Effector memory CD8-positive, alpha-beta T cell (primary cell): ENCODE results near the gene RASSF8.
A peak's percentile ranks its signal among the peaks of the same experiment; 100 is the strongest.

Source experiments
- ATAC-seq: fragments of 150-1000 bp; cut with Tn5 transposase; replicated peaks from 2 replicates; pipeline ENCODE4 v1.10.0; 2021; ENCODE audit warnings: mild to moderate bottlenecking, moderate library complexity
- DNase-seq, 3 experiments: peaks; one replicate each; pipeline ENCODE4 v3.0.0; 2021
- H3K27ac Mint-ChIP-seq, 2 donors: one replicate each; pipeline ENCODE4 v1.8.0; 2022; ENCODE audit warnings: mild to moderate bottlenecking in 2 of 2, mixed read lengths in 2 of 2, moderate library complexity in 2 of 2
- H3K27me3 Mint-ChIP-seq, 2 donors: one replicate each; pipeline ENCODE4 v1.8.0; 2022; ENCODE audit warnings: mixed read lengths in 2 of 2
- H3K36me3 Mint-ChIP-seq: one replicate; pipeline ENCODE4 v1.8.0; 2022; ENCODE audit warnings: mild to moderate bottlenecking, moderate library complexity, mixed read lengths; ENCODE audit not compliant: insufficient read depth
- H3K4me1 Mint-ChIP-seq, 2 donors: one replicate each; pipeline ENCODE4 v1.8.0; 2022; ENCODE audit warnings: low read depth in 2 of 2, mixed read lengths in 2 of 2
- H3K4me3 Mint-ChIP-seq, 2 donors: one replicate each; pipeline ENCODE4 v1.8.0; 2022; ENCODE audit warnings: mild to moderate bottlenecking in 2 of 2, mixed read lengths in 2 of 2, moderate library complexity in 2 of 2
- H3K9me3 Mint-ChIP-seq, 2 donors: one replicate each; pipeline ENCODE4 v1.8.0; 2022; ENCODE audit warnings: mixed read lengths in 2 of 2

The RASSF8 gene

DNA sequence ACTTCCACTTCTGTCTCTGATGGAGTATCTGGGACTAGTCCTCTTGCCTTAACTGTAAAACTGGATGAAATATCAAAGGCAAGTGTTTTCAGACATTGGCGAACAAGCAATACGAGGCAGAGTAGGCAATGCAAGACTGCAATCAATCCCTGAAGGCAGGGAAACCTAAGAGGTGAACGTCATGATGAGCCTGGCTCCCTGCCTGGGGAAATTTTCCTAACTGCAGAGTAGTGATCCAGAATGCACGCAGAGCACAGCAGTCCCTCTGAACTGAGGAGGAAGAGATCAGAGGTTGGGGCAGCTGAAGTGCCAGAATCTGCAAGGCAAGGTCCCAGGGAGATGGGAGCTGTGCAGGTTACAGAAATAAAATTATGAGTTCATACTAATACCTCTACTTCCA is 147.9 kb downstream of the RASSF8 start:
- DNase-seq (no peak), ATAC-seq (no peak)
- no peaks in the 10 kb centered on the region for H3K4me1 Mint-ChIP-seq
- H3K4me3 Mint-ChIP-seq = no peak overlapping the region
- peaks cover 27 to 43% of the 10 kb centered on the region in 2 donors for H3K27me3 Mint-ChIP-seq
- no peak overlapping the region for H3K27ac Mint-ChIP-seq
- no peaks in the 10 kb centered on the region for H3K36me3 Mint-ChIP-seq
- H3K9me3 Mint-ChIP-seq = no peaks in the 10 kb centered on the region

- H3K4me1 Mint-ChIP-seq = peaks cover 0 to 2% of the 10 kb centered on the region in 2 donors
- peaks cover 44 to 62% of the 10 kb centered on the region in 2 donors for H3K27me3 Mint-ChIP-seq
- ATAC-seq (no peak), DNase-seq (no peak)
- H3K9me3 Mint-ChIP-seq = no peaks in the 10 kb centered on the region
- no peaks in the 10 kb centered on the region for H3K36me3 Mint-ChIP-seq
- H3K27ac Mint-ChIP-seq = no peak overlapping the region
- H3K4me3 Mint-ChIP-seq = no peak overlapping the region
These were observed 150.4 kb downstream of the RASSF8 start for GRCh38 chr12:26108915-26109314.

DNA sequence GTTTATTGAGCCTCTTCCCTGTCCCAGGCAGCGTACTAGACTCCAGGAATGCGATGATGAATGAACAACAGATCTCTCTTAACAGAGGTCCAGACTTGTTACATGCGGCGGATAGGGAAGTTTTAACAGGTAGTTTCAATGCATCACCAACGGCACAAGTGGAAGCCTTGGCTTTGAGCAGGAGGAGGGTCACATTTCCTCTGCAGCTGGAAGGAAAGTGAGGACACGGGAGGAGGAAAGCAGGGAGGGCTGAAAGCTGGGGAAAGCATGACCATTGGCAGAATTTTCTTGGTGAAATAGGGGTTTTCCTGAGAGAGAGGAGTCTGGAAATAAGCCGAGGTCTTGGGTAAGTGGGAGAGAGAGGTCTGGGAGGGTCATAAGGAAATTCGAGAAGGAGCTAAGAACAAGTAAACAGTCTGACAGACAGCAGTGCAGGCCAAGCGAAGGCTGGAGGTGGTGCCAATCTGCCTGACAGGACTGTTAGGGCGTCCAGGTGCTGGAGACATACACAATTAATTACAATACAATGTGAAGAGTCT is 150.9 kb downstream of the RASSF8 start:
- Mint-ChIP-seq H3K36me3 (no peaks in the 10 kb centered on the region), H3K4me1 (peaks cover 0 to 2% of the 10 kb centered on the region in 2 donors), H3K4me3 (no peak overlapping the region), H3K27me3 (peaks cover 44 to 62% of the 10 kb centered on the region in 2 donors), H3K27ac (no peak overlapping the region), H3K9me3 (no peaks in the 10 kb centered on the region)
- DNase-seq = no peak
- ATAC-seq = no peak

DNA sequence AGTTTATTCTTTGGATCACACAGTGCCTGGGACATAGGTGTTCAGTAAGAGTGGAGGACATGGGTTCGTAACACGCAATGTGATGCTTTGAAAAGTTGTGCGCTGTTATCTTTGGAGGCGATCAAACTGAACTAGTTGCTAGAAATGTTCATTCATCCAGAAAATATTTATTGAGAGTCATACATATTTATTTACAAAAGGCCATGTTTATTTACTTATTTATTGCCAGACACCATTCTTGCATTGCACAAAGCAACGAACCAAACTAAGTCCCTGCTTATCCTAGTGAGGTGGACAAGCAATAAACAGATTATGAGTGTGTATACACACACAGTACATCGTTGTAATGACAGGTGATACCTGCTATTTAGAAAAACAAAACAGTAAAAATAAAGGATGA is 153.8 kb downstream of the RASSF8 start:
- peaks cover 69 to 71% of the 10 kb centered on the region in 2 donors for H3K27me3 Mint-ChIP-seq
- no peak overlapping the region for H3K27ac Mint-ChIP-seq
- no peak overlapping the region for H3K4me3 Mint-ChIP-seq
- ATAC-seq (no peak), DNase-seq (no peak)
- no peaks in the 10 kb centered on the region for H3K9me3 Mint-ChIP-seq
- H3K4me1 Mint-ChIP-seq = peaks cover 3 to 6% of the 10 kb centered on the region in 2 donors
- H3K36me3 Mint-ChIP-seq = no peaks in the 10 kb centered on the region

GRCh38 chr12:26112703-26113147 is 154.2 kb downstream of the RASSF8 start:
- H3K27ac Mint-ChIP-seq = no peak overlapping the region
- ATAC-seq (no peak), DNase-seq (no peak)
- H3K27me3 Mint-ChIP-seq = peaks cover 69 to 72% of the 10 kb centered on the region in 2 donors
- no peaks in the 10 kb centered on the region for H3K36me3 Mint-ChIP-seq
- H3K4me3 Mint-ChIP-seq = no peak overlapping the region
- no peaks in the 10 kb centered on the region for H3K9me3 Mint-ChIP-seq
- peaks cover 3 to 6% of the 10 kb centered on the region in 2 donors for H3K4me1 Mint-ChIP-seq

- H3K27me3 Mint-ChIP-seq = peaks cover 68 to 75% of the 10 kb centered on the region in 2 donors
- ATAC-seq (no peak), DNase-seq (no peak)
- peak overlapping the region; percentile 73 to 78 for H3K4me3 Mint-ChIP-seq
- H3K36me3 Mint-ChIP-seq = no peaks in the 10 kb centered on the region
- H3K9me3 Mint-ChIP-seq = no peaks in the 10 kb centered on the region
- H3K27ac Mint-ChIP-seq = no peak overlapping the region
- H3K4me1 Mint-ChIP-seq = peaks cover 3 to 6% of the 10 kb centered on the region in 2 donors
These were observed 154.7 kb downstream of the RASSF8 start for GRCh38 chr12:26113181-26113654.

DNA sequence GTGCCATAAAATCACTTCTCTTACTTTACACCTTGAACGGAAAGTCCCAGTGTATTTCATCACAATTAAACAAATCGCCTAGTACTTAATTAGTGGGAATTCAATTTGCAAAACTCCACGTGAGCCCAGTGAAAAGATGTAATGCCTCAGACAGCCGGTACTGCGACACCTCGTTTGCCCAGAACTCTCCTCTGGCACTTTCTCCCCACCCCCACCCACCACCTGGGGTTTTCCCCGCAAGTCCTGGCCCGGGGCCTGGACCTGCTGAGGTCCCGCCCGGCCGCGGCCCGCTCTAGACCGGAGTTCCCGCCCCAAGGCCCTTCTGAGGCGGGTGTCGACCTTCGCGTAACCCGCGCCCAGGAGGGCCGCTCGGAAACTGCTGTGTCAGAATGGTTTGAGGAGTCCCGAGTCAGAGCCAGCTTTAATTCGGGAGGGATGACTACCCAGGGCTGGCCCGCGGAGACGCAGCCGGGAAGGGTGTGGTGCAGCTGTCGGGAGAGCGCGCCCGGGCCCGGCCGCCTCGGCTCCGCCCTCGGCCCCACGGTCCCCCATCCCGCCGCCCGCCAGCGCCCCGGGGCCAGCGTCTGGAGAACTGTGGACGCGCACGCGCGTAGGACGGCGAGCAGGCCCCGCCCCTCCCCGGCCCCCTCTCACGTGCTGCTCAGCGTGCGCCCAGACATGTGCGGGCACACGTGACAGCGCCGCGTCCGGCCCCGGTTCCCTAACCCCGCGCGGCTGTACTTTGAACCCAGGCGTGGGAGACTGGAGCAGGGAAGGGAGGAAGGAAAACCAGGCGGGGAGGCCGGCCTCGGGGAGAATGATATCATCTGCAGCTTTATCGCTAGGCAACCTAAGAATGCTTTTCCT is 155.6 kb downstream of the RASSF8 start:
- Mint-ChIP-seq H3K36me3 (no peaks in the 10 kb centered on the region), H3K9me3 (no peaks in the 10 kb centered on the region), H3K4me3 (peak overlapping the region; percentile 73 to 78), H3K4me1 (peaks cover 3 to 6% of the 10 kb centered on the region in 2 donors), H3K27ac (no peak overlapping the region), H3K27me3 (peaks cover 72 to 79% of the 10 kb centered on the region in 2 donors)
- ATAC-seq (peak; percentile 76), DNase-seq (peak in 2 of 3 experiments; percentile 14 to 23)

DNA sequence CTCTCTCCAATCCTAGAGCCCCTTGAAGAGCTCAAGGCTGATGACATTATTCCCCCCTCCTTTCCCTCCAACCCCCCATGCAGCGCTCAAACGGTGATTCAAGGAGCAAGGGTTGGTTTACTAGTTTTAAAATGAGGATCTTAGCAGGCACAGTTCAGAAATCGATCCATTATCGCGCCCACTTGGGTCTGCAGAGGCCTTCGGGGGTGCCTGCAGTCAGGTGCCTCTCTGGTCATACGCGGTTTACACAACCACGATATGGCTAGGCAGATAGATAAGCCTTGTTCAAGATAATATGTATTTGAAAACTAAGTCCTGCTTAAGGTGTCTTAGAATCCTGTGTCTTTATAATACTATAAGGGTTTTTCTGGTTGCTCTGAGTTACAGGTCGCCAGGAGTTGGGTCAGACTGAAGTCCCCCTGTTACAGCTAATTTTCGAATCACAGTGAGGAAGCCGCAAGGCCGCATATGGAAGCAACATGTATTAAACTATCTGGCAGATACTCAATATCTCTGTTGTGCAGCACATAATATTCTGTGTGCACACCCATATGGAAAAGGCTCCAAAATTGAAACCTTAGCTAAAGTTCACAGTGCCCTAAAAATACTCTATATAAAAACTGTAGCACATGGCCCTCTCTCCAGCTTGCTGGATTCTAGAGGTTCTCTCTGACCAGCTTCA is 156.4 kb downstream of the RASSF8 start:
- Mint-ChIP-seq H3K36me3 (no peaks in the 10 kb centered on the region), H3K4me1 (peaks cover 3 to 6% of the 10 kb centered on the region in 2 donors), H3K4me3 (peak overlapping the region; percentile 73 to 78), H3K27me3 (peaks cover 72 to 79% of the 10 kb centered on the region in 2 donors), H3K9me3 (no peaks in the 10 kb centered on the region), H3K27ac (no peak overlapping the region)
- DNase-seq (no peak), ATAC-seq (no peak)

DNA sequence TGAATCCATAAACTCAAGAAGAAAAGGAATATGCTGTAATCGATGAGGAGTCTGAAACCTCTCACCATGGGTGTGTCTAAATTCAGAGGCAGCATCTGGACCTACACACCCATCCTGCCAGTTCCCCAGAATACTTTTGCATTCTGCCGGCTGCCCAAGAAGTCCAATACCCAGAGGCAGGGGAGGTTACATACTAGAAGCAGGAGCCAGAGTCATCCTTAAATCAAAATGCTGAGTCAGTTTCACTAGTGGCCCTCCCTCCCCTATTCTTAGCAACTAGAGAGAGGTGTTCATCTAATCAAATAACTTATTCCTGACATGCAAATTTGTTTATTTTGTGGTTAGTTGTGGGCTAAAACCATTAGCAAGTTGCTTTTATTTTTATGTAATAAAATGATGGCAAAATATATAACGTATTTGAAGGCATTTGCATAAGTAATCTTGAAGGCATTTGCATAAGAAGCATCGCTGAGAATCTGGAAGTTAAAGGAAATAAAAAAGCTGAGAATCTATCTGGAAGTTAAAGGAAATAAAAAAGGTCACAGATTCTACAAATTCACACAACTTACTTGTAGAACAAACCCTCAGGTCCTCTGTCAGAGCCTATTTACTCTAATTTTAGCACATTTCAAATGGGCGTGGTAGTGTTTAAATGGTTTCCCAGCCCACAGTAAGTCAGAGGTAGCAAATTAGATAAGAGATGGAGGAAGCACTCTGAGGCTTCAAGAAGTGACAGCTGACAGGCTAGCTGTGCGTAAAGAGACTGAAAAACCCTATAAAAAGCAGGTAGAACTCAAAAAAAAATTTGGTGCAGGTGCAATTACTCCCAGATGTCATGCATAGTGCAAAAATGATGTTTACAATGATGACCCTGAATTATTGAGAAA is 158.6 kb downstream of the RASSF8 start:
- no peak overlapping the region for H3K27ac Mint-ChIP-seq
- H3K9me3 Mint-ChIP-seq = no peaks in the 10 kb centered on the region
- H3K27me3 Mint-ChIP-seq = peaks cover 78 to 81% of the 10 kb centered on the region in 2 donors
- H3K4me1 Mint-ChIP-seq = peaks cover 3 to 10% of the 10 kb centered on the region in 2 donors
- DNase-seq (no peak), ATAC-seq (no peak)
- H3K36me3 Mint-ChIP-seq = no peaks in the 10 kb centered on the region
- H3K4me3 Mint-ChIP-seq = no peak overlapping the region

GRCh38 chr12:26118308-26118707 is 159.8 kb downstream of the RASSF8 start:
- DNase-seq = no peak
- H3K27me3 Mint-ChIP-seq = peaks cover 71 to 76% of the 10 kb centered on the region in 2 donors
- ATAC-seq = no peak
- H3K4me1 Mint-ChIP-seq = peaks cover 10 to 15% of the 10 kb centered on the region in 2 donors
- no peak overlapping the region for H3K4me3 Mint-ChIP-seq
- no peaks in the 10 kb centered on the region for H3K36me3 Mint-ChIP-seq
- no peaks in the 10 kb centered on the region for H3K9me3 Mint-ChIP-seq
- no peak overlapping the region for H3K27ac Mint-ChIP-seq

- H3K4me1 Mint-ChIP-seq = peaks cover 17 to 18% of the 10 kb centered on the region in 2 donors
These were observed 161.0 kb downstream of the RASSF8 start for GRCh38 chr12:26119391-26119989.

DNA sequence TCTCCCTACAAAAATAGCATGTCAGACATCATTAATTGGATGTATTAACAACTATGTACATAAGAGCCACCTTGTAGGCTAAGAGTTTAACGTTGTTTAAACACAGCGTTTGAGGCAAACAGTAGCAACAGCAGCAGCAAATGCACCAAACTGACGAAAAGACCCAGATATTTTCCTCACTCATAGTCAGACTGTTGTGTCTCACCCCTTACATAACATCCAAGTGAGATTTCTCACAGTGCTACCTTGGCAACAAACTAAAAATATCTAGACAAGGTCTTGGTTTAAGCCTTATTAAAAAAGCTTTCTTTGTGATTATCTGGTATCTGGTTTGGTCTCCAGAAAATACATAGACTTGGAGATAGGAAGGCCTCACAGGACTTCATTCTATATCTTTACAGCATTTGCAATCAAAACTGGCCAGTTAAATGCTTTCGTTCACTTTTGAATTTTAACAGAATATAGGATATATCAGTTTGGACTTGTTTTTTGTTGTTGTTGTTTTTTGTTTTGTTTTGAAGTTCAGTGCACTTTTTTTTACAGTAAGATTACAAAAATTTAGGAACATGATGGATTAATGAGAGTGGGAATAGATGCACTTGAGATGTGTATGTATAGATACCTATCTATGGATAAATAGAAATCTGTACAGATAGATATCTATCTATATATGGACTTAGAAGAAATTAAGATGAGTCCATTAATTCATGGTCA is 162.2 kb downstream of the RASSF8 start:
- no peak overlapping the region for H3K27ac Mint-ChIP-seq
- no peak for ATAC-seq
- H3K4me1 Mint-ChIP-seq = peaks cover 21 to 24% of the 10 kb centered on the region in 2 donors
- H3K4me3 Mint-ChIP-seq = no peak overlapping the region
- H3K27me3 Mint-ChIP-seq = peaks cover 75 to 80% of the 10 kb centered on the region in 2 donors
- no peaks in the 10 kb centered on the region for H3K9me3 Mint-ChIP-seq
- DNase-seq = no peak
- no peaks in the 10 kb centered on the region for H3K36me3 Mint-ChIP-seq

More at GRCh38 chr12:26119391-26119989, 161.0 kb downstream of the RASSF8 start:
- DNase-seq = no peak
- ATAC-seq = no peak
- Mint-ChIP-seq H3K36me3 (no peaks in the 10 kb centered on the region), H3K9me3 (no peaks in the 10 kb centered on the region), H3K4me3 (no peak overlapping the region), H3K27me3 (peaks cover 75 to 80% of the 10 kb centered on the region in 2 donors), H3K27ac (no peak overlapping the region)
